MM.1S (cell line): Measurements from ENCODE around the gene FCHSD2.

Experiments
- DNase-seq: peaks from one replicate; pipeline ENCODE4 v3.0.0-alpha.2; 2015
- H2AFZ ChIP-seq: fragments of 300-600 bp; sonication (generic); 2 replicates; pipeline ENCODE4 v1.6.0; 2016; ENCODE audit warnings: antibody characterized with exemption, low read length
- H3F3A ChIP-seq: fragments of 300-600 bp; sonication (generic); 2 replicates; pipeline ENCODE4 v1.6.1; 2016; ENCODE audit warnings: mild to moderate bottlenecking, antibody characterized with exemption, low read length, moderate library complexity, mixed read lengths; ENCODE audit not compliant: insufficient read depth
- H3K27ac ChIP-seq: fragments of 300-600 bp; sonication (generic); 2 replicates; pipeline ENCODE4 v1.5.1; 2016; ENCODE audit warnings: mild to moderate bottlenecking, low read length
- H3K27me3 ChIP-seq: fragments of 300-600 bp; sonication (generic); replicated peaks from 2 replicates; pipeline ENCODE4 v1.6.0; 2016; ENCODE audit warnings: low read length; ENCODE audit not compliant: insufficient read depth
- H3K36me3 ChIP-seq: fragments of 300-600 bp; sonication (generic); replicated peaks from 2 replicates; pipeline ENCODE4 v1.6.1; 2016; ENCODE audit warnings: mild to moderate bottlenecking, low read length, mixed read lengths; ENCODE audit not compliant: insufficient read depth
- H3K4me1 ChIP-seq: fragments of 300-600 bp; sonication (generic); 2 replicates; pipeline ENCODE4 v1.6.1; 2016; ENCODE audit warnings: low read length, mixed read lengths
- H3K4me2 ChIP-seq: fragments of 300-600 bp; sonication (generic); 2 replicates; pipeline ENCODE4 v1.6.0; 2016; ENCODE audit warnings: low read depth, low read length
- H3K4me3 ChIP-seq: fragments of 300-600 bp; sonication (generic); 2 replicates; pipeline ENCODE4 v1.5.1; 2016; ENCODE audit warnings: low read length, mixed read lengths
- H3K79me2 ChIP-seq: fragments of 300-600 bp; sonication (generic); 2 replicates; pipeline ENCODE4 v1.6.1; 2016; ENCODE audit warnings: mixed run types, low read length, mixed read lengths
- H3K9ac ChIP-seq: fragments of 300-600 bp; sonication (generic); 2 replicates; pipeline ENCODE4 v1.6.1; 2016; ENCODE audit warnings: low read length, mixed read lengths
- H3K9me2 ChIP-seq: fragments of 300-600 bp; sonication (generic); replicated peaks from 2 replicates; pipeline ENCODE4 v1.6.1; 2016; ENCODE audit warnings: mild to moderate bottlenecking, low read length, mixed read lengths; ENCODE audit not compliant: insufficient read depth
- H3K9me3 ChIP-seq: fragments of 300-600 bp; sonication (generic); replicated peaks from 2 replicates; pipeline ENCODE4 v1.6.1; 2016; ENCODE audit warnings: mild to moderate bottlenecking, low read length, mixed read lengths; ENCODE audit not compliant: insufficient read depth
- H4K20me1 ChIP-seq: fragments of 300-600 bp; sonication (generic); 2 replicates; pipeline ENCODE4 v1.6.1; 2016; ENCODE audit warnings: mild to moderate bottlenecking, low read length, moderate library complexity, mixed read lengths; ENCODE audit not compliant: insufficient read depth
- EZH2 ChIP-seq: fragments of 300-600 bp; sonication (generic); optimal IDR thresholded peaks from 2 replicates; pipeline ENCODE3; 2017; ENCODE audit warnings: low read depth, mild to moderate bottlenecking, antibody characterized with exemption, low read length, mixed read lengths
- EZH2phosphoT487 ChIP-seq: fragments of 300-600 bp; sonication (generic); IDR thresholded peaks from 2 replicates; pipeline ENCODE4 v1.6.1; 2018; ENCODE audit warnings: antibody characterized with exemption, low read length
- TF ChIP-seq, protein P1 (sequence below): fragments of 300-600 bp; sonication (generic); IDR thresholded peaks from 2 replicates; pipeline ENCODE4 v1.5.1; 2016; ENCODE audit warnings: antibody characterized with exemption, low read length, mixed read lengths

The FCHSD2 gene

DNA sequence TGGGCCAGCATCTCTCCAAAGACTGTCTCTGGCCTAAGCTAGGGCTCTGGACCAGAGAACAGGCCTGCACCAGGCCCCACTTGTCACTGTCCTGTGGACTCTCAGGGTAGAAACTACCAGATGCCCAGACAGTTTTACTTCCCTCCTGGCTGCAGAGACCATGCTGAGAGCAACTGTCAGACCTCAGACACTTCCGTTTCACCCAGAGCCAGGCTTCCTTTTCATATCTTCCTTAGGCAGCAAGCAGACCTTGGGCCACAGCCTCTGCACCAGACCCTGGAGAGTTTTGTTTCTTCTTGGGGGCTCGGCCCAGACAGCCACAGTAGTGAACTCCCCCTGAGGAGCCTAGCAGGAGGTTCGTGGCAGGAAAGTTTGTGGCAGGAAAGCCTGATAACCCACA, 12.1 kb upstream of the FCHSD2 start:
- Histone ChIP-seq H3K27ac (peak overlapping the region; percentile 99), H4K20me1 (no peaks in the 10 kb centered on the region), H3K4me3 (peak overlapping the region; percentile 14; the same call in 1 of the 2 replicates), H3K4me2 (peak overlapping the region; percentile 78), H3F3A (peaks cover 54% of the 10 kb centered on the region), H3K36me3 (no peaks in the 10 kb centered on the region), H3K4me1 (peaks cover 86% of the 10 kb centered on the region), H3K9me3 (no peaks in the 10 kb centered on the region), H2AFZ (no peak overlapping the region), H3K9ac (peak overlapping the region; percentile 76), H3K27me3 (no peaks in the 10 kb centered on the region), H3K79me2 (no peaks in the 10 kb centered on the region), H3K9me2 (no peaks in the 10 kb centered on the region)
- TF ChIP-seq, protein P1, sequence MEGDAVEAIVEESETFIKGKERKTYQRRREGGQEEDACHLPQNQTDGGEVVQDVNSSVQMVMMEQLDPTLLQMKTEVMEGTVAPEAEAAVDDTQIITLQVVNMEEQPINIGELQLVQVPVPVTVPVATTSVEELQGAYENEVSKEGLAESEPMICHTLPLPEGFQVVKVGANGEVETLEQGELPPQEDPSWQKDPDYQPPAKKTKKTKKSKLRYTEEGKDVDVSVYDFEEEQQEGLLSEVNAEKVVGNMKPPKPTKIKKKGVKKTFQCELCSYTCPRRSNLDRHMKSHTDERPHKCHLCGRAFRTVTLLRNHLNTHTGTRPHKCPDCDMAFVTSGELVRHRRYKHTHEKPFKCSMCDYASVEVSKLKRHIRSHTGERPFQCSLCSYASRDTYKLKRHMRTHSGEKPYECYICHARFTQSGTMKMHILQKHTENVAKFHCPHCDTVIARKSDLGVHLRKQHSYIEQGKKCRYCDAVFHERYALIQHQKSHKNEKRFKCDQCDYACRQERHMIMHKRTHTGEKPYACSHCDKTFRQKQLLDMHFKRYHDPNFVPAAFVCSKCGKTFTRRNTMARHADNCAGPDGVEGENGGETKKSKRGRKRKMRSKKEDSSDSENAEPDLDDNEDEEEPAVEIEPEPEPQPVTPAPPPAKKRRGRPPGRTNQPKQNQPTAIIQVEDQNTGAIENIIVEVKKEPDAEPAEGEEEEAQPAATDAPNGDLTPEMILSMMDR: no peak
- DNase-seq: peak; percentile 93

DNA sequence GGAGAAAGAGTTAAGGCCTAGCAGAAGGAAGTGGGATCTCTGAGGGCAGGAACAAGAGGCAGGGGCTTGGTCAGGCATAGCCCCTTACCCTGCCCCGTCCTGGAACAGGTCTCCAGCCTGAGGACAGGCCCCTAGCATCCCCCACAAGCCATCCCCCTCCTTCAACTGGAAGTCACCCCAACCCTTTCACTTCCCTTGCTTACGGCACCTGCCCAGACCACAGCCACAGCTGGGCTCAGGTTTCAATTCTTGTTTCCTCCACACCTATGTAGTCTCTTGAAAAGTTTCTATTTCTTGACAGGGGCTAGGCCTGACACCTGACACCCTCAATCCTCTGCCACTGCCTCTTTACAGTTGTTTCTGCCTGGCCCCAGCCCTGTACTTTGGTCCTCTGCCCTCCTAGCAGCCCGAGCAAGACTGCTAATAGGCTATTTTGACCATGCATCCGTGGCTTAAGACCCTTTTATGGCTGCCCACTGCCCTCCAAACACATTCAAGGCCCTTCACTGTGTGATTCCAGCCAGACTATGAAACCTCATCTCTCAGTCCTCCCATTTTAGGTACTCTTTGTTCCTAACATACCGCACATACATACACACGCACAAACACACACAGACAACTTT, 10.9 kb upstream of the FCHSD2 start:
- peak; percentile 97 for DNase-seq
- H3K79me2 ChIP-seq: no peaks in the 10 kb centered on the region
- TF ChIP-seq EZH2phosphoT487: no peak
- TF ChIP-seq, protein P1: no peak
- no peaks in the 10 kb centered on the region for H3K36me3 ChIP-seq
- peaks cover 87% of the 10 kb centered on the region for H3K4me1 ChIP-seq
- H3F3A ChIP-seq: peaks cover 53% of the 10 kb centered on the region
- H3K9me3 ChIP-seq: no peaks in the 10 kb centered on the region
- peak overlapping the region; percentile 99 for H3K27ac ChIP-seq
- no peaks in the 10 kb centered on the region for H3K27me3 ChIP-seq
- no peaks in the 10 kb centered on the region for H4K20me1 ChIP-seq
- H3K4me3 ChIP-seq: peak overlapping the region; percentile 14; the same call in 1 of the 2 replicates
- peak overlapping the region; percentile 76 for H3K9ac ChIP-seq
- H3K4me2 ChIP-seq: peak overlapping the region; percentile 78
- H2AFZ ChIP-seq: no peak overlapping the region
- no peaks in the 10 kb centered on the region for H3K9me2 ChIP-seq

DNA sequence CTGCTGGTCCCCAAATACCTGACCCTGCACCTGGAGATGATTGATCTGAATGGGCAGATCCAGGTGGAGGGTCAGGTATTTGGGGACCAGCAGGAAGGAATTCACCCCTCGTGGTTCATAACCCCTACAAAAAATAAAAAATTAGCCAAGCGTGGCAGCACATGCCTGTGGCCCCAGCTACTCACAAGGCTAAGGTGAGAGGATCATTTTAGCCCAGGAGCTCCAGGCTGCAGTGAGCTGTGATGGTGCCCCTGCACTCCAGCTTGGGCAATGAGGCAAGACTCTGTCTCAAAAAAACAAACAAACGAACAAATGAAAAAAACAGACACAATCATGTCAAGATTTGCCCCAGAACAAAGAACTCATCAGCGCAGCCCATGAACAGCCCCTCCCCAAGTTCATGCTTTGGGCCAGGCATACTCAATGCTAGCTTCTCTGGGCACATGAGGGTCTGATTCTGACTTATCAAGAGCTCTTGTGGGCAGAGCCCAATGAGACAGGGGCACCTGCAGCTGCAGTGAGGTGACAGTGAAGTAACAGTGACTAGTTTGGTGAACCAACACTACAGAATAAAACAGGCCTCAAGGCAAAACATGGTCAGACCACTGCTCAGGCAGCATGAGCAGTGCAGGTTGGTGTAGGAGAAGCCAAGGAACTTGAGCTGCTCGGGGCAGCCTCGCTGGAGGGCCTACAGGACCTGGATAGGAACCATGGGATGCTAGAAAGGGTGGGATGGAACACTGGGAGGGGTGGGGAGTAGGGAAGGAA, 10.2 kb upstream of the FCHSD2 start:
- DNase-seq: peak; percentile 75
- Histone ChIP-seq H3K4me3 (no peak overlapping the region), H3K9me3 (no peaks in the 10 kb centered on the region), H3K27ac (peak overlapping the region; percentile 99), H2AFZ (no peak overlapping the region), H3K9ac (peak overlapping the region; percentile 61), H3K9me2 (no peaks in the 10 kb centered on the region), H3K36me3 (no peaks in the 10 kb centered on the region), H3K79me2 (no peaks in the 10 kb centered on the region), H3K4me2 (peak overlapping the region; percentile 35), H3K27me3 (no peaks in the 10 kb centered on the region), H4K20me1 (no peaks in the 10 kb centered on the region), H3F3A (peaks cover 46% of the 10 kb centered on the region), H3K4me1 (peaks cover 87% of the 10 kb centered on the region)
- TF ChIP-seq EZH2phosphoT487 (no peak), EZH2 (no peak)
- TF ChIP-seq, protein P1: no peak
